NCI-H1417 treated with DMSO at 0.1 percent for 48 hours (cell line): ENCODE data around the gene PPARG.

ENCODE experiments used
- DNase-seq: peaks from one replicate; lab custom pipeline; 2025; lab: John Stamatoyannopoulos, UW

PPARG gene

DNA sequence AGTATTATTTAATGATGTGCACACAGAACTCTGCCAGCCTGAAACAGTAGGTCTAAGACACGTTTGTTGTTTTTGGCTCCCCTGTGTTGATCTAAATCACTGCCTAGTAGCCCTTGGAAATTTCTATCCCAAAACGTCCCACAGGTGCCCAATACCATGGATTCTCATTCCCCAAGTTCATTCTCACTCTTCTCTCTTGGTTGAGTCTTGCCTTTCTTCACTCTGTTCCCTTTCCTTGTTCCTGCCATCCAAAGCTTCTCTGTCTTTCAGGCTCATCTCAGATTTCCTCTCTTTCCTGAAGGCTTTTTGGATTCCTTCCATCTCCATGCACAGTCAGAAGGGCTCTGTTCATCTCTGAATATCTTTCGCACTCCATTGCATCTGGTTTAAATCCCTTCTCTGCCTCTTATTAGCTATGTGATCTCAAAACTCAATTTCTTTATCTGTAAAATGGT is 54.2 kb downstream of the PPARG start:
- no peak for DNase-seq

DNA sequence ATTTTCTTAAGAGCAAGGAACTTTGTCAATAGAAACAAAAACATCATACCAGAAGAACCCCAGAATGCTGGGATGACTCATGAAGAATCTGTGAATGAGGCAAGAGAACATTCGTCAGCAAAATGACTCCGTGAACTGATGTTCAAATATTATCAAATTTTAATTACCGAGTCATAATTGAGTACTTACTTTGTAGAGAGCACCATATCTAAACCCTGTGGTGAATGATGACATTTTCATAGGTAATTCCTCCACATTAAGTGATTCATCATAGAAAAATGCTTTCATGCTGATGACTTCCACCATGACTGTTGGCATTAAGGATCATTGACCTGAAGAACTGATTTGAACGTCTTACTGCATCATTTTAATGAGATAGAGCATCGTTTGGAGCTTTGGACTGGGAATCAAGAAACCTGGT is 56.3 kb downstream of the PPARG start:
- DNase-seq = no peak

DNA sequence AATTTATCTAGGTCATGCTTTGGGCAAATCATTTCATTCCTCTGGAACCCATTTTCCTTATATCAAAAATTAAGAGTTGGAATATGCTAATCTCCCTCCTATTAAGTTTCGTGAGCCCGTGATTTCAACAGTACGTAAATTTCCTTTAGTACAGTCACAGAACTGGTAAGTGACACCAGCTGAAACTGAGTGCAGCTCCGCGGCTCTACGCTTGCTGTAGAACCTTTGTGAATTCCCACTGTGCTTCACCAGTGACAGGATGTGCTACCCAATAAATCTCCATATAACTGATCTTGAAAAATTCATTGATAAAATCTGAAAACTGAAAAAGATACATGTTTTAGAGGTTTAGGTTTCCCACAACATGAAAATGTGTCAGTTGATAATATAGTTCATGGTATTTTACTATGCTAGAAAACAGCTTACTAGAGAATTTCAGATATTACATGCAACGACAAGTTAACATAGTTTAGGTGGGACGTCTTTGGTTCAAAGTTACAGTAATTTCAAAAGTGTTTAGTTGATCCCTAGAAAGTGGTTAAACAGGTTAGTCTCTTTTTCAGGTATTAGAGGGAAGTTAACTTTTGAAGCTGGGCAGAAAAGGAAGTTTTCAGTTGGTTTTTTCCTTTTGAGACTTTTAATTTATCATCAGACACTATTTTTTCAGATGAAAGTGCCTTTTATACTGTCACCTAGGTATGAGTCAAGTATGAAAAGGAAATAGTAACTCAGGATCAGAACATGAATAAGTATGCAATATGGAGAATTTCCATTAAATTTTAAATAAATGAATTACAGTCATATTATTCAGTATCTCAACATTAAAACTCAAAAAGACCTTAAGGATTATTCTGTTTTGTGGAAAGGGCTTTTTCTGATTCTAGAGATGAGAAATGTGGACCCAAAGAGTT is 57.0 kb downstream of the PPARG start:
- DNase-seq = no peak

DNA sequence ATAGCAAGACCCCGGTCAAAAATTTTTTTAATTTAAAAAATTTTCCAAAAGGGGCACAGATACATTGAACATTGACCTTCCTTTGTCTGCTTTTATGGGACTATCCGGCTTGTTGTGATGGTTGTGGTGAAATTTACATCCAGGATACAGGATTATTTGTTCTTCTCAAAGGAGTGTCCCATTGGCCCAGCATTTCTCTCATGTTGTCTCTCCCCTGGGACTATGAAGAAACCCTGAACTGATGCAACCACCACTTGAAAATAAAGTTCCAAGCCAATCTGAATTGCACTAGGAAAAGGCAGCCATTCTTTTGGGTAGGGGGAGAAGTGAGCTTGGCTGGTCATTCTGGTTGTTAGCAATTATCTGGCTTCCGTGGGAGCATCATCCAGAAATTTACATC is 58.4 kb downstream of the PPARG start:
- no peak for DNase-seq

DNA sequence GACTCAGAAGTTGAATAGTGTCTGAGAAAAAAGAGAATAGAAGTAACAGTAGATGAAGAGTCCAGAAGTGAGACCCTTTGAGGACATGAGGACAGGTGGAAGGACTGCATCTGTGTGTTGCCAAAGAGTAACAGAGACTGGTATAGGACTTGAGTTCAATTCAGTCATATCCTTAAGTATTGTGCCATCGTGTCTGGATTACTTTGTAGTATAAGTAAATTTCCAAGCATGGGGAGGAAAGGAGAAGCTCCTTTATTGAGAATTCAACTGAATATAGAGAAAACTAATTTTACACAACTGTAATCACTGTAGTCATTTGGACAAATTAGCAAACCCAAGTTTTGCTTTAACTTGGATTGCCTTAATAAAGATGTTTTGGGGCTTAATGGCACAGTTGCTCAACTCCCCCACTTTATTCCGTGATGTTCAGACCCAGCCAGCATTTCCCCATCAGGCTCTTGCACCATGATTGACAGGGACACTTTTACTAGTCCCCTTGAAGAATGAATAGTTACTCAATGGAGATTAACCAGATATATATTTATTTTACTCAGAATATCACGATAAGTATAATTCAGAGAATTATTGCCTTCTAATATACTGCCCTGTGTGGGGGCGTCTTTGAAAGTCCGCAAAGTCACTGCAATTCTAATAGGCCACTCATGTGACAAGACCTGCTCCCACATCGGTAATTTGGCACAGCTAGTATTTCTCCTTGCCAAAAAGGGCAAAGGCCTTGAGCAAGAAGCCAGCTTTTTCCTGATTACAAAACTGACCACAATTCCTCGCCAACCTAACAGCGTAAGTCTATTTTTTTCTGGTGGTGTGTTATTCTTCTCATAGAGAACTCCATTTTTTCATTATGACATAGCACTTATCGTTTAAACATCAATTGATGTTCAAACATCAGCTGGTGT is 61.3 kb downstream of the PPARG start:
- no peak for DNase-seq

DNA sequence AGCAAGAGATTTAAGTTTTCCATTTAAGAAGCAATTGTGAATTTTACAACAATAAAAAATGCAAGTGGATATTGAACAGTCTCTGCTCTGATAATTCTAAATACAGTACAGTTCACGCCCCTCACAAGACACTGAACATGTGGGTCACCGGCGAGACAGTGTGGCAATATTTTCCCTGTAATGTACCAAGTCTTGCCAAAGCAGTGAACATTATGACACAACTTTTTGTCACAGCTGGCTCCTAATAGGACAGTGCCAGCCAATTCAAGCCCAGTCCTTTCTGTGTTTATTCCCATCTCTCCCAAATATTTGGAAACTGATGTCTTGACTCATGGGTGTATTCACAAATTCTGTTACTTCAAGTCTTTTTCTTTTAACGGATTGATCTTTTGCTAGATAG is 62.3 kb downstream of the PPARG start:
- DNase-seq = no peak

DNA sequence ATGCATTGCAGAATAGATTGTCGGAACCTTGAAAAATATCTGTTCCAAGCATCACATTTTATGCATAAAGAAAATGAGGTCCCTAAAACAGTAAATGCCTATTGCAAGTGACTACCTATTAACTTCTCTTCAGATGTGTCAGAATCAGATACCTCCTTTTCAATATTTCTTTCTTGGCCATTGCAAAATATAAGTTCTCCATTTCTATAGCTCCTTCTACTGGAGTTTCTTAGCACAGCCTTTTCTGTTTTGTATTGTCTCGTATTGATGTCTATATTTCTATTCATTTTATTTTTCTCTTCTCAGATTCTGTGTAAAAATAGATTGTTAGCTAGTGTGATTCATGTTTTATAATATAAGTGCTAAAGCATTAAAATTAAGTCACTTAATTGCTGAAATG is 63.4 kb downstream of the PPARG start:
- DNase-seq = no peak

DNA sequence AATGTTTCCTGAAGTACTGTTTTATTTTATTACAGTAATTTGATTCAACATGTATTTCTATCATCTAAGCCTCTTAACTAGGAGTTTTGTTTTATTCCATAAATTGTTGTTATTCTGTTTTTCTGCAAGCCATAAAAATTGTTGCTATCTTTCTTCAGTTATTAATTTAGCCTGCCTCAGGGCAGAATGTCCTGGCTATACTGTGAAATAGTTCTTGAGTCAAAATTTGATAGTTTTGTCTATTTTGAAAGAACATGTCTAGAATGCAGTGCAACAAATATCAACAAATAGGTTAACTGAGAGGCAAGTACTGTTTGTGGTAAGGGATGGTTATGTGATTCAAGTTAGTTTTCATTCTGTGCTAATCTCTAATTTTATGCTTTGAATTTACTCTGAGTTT is 63.9 kb downstream of the PPARG start:
- DNase-seq = no peak

DNA sequence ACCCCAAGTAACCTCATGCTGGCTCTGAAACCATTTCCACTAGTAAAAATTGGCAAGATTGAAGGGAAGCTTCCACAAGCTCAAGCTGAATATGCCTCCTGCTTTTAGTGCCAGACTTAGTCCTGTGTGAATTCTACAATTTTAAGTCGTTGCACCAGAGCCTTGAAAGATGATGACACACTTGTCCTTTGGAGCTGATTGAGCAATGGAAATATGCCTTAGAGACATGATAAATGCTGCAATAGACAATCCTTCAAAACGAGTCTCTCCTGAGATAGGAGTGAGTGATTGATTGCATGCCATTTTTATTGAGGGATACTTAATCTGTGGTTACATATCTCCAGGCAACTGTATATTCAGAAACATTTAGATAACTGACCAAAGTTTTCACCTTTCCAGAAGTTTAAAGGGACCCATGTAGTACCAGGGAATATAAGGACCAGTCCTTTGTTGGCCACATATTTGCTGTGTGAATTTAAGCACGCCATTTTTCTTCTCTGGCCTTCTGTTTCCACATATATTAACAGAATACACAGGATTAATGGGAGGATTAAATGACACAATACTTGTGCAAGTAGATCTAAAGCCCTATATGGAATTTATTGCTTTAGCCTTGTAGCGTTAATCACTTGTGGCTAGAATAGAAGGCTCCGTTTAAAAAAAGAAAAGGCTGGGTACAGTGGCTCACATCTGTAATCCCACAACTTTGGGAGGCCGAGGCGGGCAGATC is 65.1 kb downstream of the PPARG start:
- DNase-seq = no peak

DNA sequence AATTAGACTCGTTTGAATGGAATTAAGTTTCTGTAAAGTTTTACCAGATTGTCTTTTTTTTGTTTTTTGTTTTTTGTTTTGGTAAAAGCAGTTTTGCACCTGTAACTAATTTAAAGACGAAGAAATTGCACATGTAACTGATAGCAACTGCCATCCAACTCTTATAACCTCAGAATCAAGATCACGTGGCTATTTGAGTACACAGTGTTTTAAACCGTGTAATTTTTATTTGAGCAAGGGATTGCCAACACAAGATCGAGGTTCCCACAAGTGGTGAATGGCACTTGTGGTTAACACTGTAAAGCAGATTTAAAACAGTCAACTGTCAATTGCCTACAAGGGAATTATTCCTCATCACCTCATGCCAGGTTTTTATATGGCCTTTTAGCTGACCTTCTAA is 67.3 kb downstream of the PPARG start:
- DNase-seq = no peak

DNA sequence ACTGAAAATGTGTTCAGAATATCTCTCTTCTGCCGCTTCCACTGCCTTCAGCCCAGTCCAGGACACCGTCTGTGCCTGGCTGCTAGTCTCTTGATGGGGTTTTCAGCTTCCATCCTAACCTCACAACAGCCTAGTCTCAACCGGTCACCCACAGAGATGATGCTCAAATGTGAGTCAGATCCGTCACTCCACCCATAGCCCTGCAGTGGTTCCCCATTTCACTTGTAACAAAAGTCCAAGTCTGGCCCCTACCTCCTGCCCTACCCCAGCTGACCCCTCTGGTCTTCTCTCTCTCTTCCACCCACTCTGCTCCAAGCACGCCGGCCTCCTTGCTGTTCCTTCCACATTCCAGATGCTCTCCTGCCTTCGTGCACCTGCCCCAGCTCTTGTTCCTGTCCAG is 68.1 kb downstream of the PPARG start:
- DNase-seq = no peak

DNA sequence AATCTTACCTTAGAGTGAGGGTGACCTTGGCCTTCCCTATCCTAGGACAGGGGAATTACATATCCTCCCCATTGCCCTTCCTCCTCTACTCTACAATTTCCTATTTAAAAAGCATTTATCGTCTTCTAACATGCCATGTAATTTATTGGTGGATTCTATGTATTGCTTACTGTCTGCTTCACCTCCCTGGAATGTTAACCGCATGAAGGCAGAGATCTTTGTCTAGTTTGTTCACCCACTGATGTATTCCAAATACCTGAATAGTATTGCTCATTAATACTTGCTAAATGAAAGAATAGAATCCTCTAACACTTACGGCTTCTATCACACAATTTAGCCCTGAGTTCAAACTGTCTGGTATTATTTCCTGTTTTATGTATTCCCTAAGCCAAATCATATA is 68.6 kb downstream of the PPARG start:
- no peak for DNase-seq

DNA sequence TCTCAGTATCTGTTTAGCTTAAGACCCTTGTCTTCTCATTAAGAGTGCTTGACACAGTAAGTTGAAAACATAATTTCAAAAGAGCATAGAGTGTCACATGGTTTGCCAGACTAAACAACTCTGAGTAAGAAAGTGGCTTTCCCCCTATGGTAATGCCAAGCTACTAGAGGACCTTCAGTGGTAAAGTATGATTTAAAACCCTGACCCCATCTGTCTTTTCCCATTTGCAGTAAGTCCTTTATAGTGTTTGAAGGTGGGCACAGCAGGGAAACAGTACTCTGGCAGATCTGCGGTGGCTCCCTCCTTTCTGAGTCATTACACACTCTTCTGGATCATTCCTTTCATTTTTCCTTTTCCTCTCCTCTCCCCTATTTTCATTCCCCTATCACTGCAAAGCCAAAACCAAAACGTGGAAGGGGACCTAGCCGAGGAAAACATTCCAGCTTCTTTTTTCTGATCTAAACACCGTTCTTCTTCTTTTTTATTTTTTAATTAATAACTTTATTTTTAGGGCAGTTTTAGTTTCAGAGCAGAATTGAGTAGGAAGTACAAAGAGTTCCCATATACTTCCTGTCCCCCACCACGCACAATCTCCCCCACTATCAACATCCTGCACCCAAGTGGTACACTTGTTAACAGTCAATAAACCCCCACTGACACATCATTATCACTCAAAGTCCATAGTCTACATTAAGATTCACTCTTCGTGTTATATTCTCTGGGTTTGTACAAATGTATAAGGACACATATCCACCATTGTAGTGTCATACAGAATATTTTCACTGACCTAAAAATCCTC is 74.7 kb downstream of the PPARG start:
- no peak for DNase-seq

DNA sequence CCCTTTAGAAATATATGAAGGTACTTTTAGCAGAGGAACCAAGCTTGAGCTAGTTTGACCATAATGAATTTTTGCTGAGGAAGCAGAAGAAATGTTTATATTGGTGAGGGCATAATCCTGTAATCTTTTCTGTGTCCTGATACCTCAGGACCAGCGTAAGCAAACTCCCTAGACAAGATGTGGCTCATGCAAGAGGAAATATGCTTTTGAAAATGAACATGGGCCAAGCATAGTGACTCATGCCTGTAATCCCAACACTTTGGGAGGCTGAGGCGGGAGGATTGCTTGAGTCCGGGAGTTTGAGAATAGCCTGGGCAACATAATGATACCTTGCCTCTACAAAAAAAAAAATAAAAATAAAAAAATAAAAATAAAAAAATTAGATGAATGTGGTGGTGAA is 78.5 kb downstream of the PPARG start:
- no peak for DNase-seq

DNA sequence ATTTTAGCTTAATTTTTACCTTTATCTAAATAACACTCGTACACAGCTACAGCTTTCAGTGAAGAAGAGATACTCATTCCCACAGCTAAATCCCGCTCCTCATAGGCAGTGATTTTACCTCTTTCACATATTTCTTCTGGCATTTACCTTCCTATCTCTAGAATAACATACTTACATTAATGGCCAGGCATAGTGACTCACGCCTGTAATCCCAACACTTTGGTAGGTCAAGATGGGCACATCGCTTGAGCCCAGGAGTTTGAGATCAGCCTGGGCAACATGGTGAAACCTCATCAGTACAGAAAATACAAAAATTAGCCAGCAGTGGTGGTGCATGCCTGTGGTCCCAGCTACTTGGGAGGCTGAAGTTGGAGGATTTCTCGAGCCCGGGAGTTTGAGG is 80.2 kb downstream of the PPARG start:
- no peak for DNase-seq

DNA sequence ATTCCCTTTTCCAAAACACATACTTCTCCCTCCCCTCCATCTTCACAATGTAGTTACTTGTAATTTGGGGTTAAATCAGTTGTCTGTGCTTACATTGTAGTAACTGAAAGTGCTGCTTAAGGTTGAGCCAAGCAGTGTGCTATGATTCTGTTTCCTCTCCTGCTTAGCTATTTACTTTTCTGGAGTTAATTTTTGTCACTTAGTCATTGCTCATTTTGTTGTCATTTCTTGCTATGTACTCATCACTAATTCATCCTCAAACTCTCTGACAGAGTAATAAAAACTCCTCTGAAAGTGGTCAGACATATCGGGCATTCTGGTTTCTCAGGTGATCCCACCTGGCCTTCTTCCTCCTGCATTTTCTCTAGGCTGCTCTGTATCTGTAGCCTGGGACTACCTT is 80.7 kb downstream of the PPARG start:
- DNase-seq = no peak

DNA sequence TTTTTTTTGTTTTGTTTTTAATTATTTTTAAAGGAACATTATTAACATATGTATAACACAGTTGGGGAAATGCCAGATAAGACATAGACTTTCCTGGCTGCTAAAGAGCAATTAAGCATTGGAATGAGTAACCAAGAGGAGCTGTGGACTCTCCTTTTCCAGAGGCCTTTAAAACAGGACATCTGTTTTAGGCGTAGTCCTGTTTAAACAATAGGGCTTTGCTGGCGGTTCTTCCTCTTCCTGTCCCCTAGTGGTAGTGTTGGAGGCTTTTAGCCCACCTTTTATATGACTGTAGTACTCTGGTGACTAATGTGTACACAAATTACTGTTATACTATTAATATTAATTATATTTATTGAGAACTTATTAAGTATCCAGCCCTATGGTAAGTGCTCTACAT is 81.9 kb downstream of the PPARG start:
- DNase-seq = no peak

DNA sequence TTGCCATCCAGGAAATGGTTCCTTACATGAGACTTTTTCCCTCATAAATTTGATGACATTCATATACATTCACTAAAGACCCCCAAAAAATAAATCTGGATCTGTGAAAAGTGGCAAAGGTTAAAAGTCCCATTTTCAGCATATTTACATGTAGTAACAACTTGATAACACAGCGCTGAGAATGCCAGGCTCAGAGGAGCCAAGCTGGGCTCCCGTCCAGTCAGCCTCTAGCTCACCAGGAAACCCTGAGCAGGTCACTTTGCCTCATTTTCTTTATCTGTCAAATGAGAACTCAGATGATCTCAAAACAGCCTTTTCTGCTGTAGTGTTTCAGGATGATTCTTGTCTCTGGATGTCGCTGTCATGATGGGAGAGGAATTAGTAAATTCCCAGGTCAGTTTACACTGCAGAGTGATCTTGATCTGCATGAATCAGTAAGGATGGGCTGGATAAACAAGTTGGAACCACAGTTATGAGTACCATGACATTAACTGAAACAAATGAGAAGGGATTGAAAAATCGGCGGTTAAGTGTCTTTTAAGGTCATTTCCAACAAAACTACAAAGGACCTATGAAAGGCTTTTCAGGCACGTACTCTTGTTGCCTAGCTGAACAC is 82.8 kb downstream of the PPARG start:
- DNase-seq = no peak

DNA sequence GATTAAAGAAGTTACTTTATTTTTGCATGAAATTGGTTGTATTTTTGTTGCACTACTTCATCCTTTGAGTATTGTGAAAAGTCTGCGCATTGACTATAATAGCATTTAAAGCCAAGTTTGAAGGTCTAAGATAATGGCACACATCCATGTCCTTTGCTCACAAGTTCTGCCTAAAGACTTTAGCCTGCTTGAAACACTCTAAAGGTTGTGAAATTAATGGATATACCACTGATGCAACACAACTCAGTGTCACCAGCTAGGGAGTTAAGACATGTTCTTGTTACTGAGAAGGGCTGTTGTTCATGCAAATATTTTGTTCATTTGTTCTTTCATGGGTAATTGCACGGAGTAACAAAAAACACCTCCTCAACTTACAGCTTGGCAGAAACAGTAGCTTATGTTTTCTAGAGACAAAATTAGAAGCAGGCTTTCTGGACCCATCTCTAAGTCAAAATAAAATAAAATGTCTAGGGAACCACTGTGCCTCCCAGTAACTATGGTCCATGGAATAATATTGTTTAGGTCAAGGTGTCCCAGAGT is 83.9 kb downstream of the PPARG start:
- DNase-seq = no peak

DNA sequence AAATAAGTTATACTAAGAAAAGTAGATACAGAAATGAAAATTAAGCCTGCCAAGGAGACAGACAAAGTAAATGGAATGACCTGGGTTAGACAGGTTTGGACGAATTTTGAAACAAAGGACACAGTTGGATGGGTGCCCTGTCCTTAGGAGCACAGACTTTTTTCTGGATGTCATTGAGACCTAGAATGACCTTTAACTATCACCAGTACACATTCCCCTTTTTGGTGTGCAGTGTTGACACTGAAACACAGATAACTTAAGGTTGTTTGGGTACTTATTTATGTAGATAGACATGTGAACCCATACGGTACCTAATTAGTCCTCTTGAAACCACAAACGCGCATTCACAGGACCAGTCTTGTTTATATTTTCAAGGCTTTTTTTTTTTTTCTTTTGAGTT is 86.7 kb downstream of the PPARG start:
- DNase-seq = no peak
